GM12891 (cell line): ENCODE results near the gene INHBE.

Source experiments
- POLR2A ChIP-seq: IDR thresholded peaks from 2 replicates; pipeline ENCODE4 v1.6.1; 2011; ENCODE audit warnings: low read depth, low read length, control low read depth
- POLR2AphosphoS5 ChIP-seq: IDR thresholded peaks from 2 replicates; pipeline ENCODE4 v1.6.1; 2011; ENCODE audit warnings: low read depth, low read length, control low read depth

DNA sequence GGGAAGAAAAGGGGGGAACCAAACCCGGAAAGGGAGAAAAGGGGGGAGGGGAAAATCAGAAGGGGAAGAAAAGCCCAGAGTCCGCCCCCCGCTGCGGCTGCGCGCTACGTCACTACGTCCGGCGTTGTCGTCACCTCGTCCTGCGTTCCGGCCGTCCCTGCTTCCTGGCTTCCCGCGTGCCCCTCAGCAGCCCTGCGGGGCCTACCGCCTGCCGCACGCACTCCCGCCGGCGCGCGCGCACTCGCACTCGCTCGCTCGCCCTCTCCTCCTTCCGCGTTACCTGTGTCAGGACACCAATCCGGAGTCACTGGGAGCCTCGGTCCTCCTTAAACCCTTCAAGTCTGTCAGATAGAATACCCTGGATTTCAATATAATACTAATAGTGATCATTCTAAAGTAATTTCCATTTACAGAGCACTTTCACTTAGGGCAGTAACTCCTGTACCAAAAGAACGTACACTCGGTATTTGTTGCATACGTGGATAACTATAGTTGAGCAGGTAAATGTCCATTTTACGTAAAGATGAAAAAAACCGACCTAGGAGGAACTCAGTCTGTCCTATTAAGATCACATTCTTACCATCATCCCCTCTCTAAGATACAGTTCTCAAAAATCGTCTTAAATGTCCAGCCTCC lies 24.1 kb upstream of the INHBE start, which contains the start of gene R3HDM2:
- TF ChIP-seq POLR2AphosphoS5 (peak; percentile 94), POLR2A (peak; percentile 93)
